Measurements from ENCODE around the gene SRSF3.

- no peak for TF ChIP-seq CTCF (conservative IDR thresholded peaks at IDR 0.05 in 1 of 2, IDR thresholded peaks at IDR 0.05 in 1 of 2; ENCODE audit: extremely low read depth in 1 of 2, insufficient read depth in 1 of 2, low read depth in 1 of 2, low read length in 2 of 2)
- TF ChIP-seq EZH2 (IDR thresholded peaks at IDR 0.05; ENCODE audit: borderline replicate concordance, low read length), result no peak
These were observed 30.8 kb upstream of the SRSF3 start for GRCh38 chr6:36563237-36563927.

Data from mammary epithelial cell (primary cell).